GM23338 (cell line): ENCODE data around the gene PCDHGA7. TPM values are rescaled to one million over a fixed set of nuclear protein-coding genes. Genes with fewer than 3 reads are reported as not detected.

Experiments used
- ATAC-seq: fragments of 200-7000 bp; cut with Tn5 transposase; 3 replicates; pipeline ENCODE4 v1.9.1; 2020
- DNase-seq: peaks from one replicate; pipeline ENCODE4 v3.0.0-alpha.2; 2015; ENCODE audit warnings: low spot score
- H2AFZ ChIP-seq: fragments of 200-600 bp; sonication (generic); 2 replicates; pipeline ENCODE4 v1.8.0; 2016; ENCODE audit warnings: antibody characterized with exemption, mild to moderate bottlenecking, moderate library complexity
- H3F3A ChIP-seq: fragments of 200-600 bp; sonication (generic); replicated peaks from 2 replicates; pipeline ENCODE4 v1.8.0; 2017; ENCODE audit warnings: antibody characterized with exemption, mixed run types, low read depth
- H3K27ac ChIP-seq: fragments of 200-600 bp; sonication (generic); 2 replicates; pipeline ENCODE4 v1.6.1; 2016; ENCODE audit warnings: low read depth
- H3K27me3 ChIP-seq: fragments of 200-600 bp; sonication (generic); 2 replicates; pipeline ENCODE4 v1.8.0; 2016; ENCODE audit warnings: mild to moderate bottlenecking, mixed run types, moderate library complexity; ENCODE audit not compliant: insufficient read depth
- H3K36me3 ChIP-seq: fragments of 200-600 bp; sonication (generic); 2 replicates; pipeline ENCODE4 v1.8.0; 2016; ENCODE audit warnings: mild to moderate bottlenecking; ENCODE audit not compliant: insufficient read depth
- H3K4me1 ChIP-seq: fragments of 200-600 bp; sonication (generic); 2 replicates; pipeline ENCODE4 v1.8.0; 2016; ENCODE audit warnings: mild to moderate bottlenecking, moderate library complexity; ENCODE audit not compliant: insufficient read depth
- H3K4me2 ChIP-seq: fragments of 200-600 bp; sonication (generic); 2 replicates; pipeline ENCODE4 v1.7.1; 2017; ENCODE audit warnings: mixed run types
- H3K4me3 ChIP-seq: fragments of 200-600 bp; sonication (generic); 2 replicates; pipeline ENCODE4 v1.6.1; 2016; ENCODE audit warnings: mixed run types
- H3K79me2 ChIP-seq: fragments of 200-600 bp; sonication (generic); replicated peaks from 2 replicates; pipeline ENCODE4 v1.8.0; 2017; ENCODE audit warnings: mild to moderate bottlenecking; ENCODE audit not compliant: insufficient read depth
- H3K9me2 ChIP-seq: fragments of 200-600 bp; sonication (generic); 2 replicates; pipeline ENCODE4 v1.8.0; 2017; ENCODE audit not compliant: insufficient read depth
- H4K20me1 ChIP-seq: fragments of 200-600 bp; sonication (generic); replicated peaks from 2 replicates; pipeline ENCODE4 v1.8.0; 2017; ENCODE audit warnings: mild to moderate bottlenecking; ENCODE audit not compliant: insufficient read depth
- H3K27ac Mint-ChIP-seq: 2 replicates; pipeline ENCODE4 v1.8.0; 2020; ENCODE audit warnings: inconsistent platforms, mild to moderate bottlenecking, moderate library complexity, mixed read lengths
- H3K27me3 Mint-ChIP-seq: 3 replicates; pipeline ENCODE4 v1.8.0; 2022; ENCODE audit warnings: low read depth, mild to moderate bottlenecking, moderate library complexity, mixed read lengths, inconsistent platforms; ENCODE audit not compliant: insufficient read depth, poor library complexity
- H3K36me3 Mint-ChIP-seq: 3 replicates; pipeline ENCODE4 v1.8.0; 2021; ENCODE audit warnings: low read depth, mild to moderate bottlenecking, inconsistent platforms, moderate library complexity, mixed read lengths
- H3K4me1 Mint-ChIP-seq: 3 replicates; pipeline ENCODE4 v1.8.0; 2020; ENCODE audit warnings: mild to moderate bottlenecking, inconsistent platforms, mixed read lengths
- H3K4me3 Mint-ChIP-seq: 3 replicates; pipeline ENCODE4 v1.8.0; 2021; ENCODE audit warnings: moderate library complexity, mild to moderate bottlenecking, inconsistent platforms, mixed read lengths
- H3K9me3 Mint-ChIP-seq: 3 replicates; pipeline ENCODE4 v1.8.0; 2020; ENCODE audit warnings: moderate library complexity, mild to moderate bottlenecking, inconsistent platforms, mixed read lengths
- CREB1 ChIP-seq: fragments of 250-450 bp; sonication (Bioruptor Pico); IDR thresholded peaks from 2 replicates; pipeline ENCODE4 v1.5.0; 2020; ENCODE audit warnings: low read depth, mild to moderate bottlenecking, moderate library complexity
- CTCF ChIP-seq, 2 experiments: fragments of 200-600 bp in 1 of 2; sonication (generic) in 1 of 2; conservative IDR thresholded peaks; 2 replicates each; pipeline versions ENCODE4 v1.5.1 to v1.6.1; 2016 to 2017; ENCODE audit warnings: antibody characterized with exemption in 2 of 2, low read depth in 2 of 2, mild to moderate bottlenecking in 2 of 2, moderate library complexity in 1 of 2
- EZH2 ChIP-seq: fragments of 200-600 bp; sonication (generic); IDR thresholded peaks from one replicate; pipeline ENCODE4 v1.8.0; 2017; ENCODE audit warnings: antibody characterized with exemption, mild to moderate bottlenecking, low read depth; ENCODE audit not compliant: unreplicated experiment
- EZH2phosphoT487 ChIP-seq: fragments of 200-600 bp; sonication (generic); IDR thresholded peaks from one replicate; pipeline ENCODE4 v1.8.1; 2018; ENCODE audit warnings: antibody characterized with exemption; ENCODE audit not compliant: unreplicated experiment
- JUNB ChIP-seq: IDR thresholded peaks from one replicate; pipeline ENCODE4 v1.6.1; 2016; ENCODE audit warnings: antibody characterized with exemption; ENCODE audit not compliant: unreplicated experiment
- NANOG ChIP-seq: IDR thresholded peaks from 2 replicates; pipeline ENCODE4 v1.6.1; 2016; ENCODE audit warnings: antibody characterized with exemption, borderline replicate concordance
- POLR2AphosphoS5 ChIP-seq: IDR thresholded peaks from 2 replicates; pipeline ENCODE4 v1.6.1; 2016; ENCODE audit warnings: antibody characterized with exemption, low read depth
- REST ChIP-seq: IDR thresholded peaks from one replicate; pipeline ENCODE4 v1.6.1; 2018; ENCODE audit warnings: antibody characterized with exemption; ENCODE audit not compliant: unreplicated experiment
- STAT1 ChIP-seq: IDR thresholded peaks from one replicate; pipeline ENCODE4 v1.6.1; 2016; ENCODE audit warnings: antibody characterized with exemption; ENCODE audit not compliant: unreplicated experiment
- ZNF114 ChIP-seq: fragments of 250-450 bp; sonication (Bioruptor Pico); IDR thresholded peaks from 2 replicates; pipeline ENCODE4 v1.5.0; 2020; ENCODE audit warnings: mild to moderate bottlenecking, moderate library complexity
- ZNF331 ChIP-seq: fragments of 250-450 bp; sonication (Bioruptor Pico); IDR thresholded peaks from 2 replicates; pipeline ENCODE4 v1.5.0; 2020; ENCODE audit warnings: low read depth, mild to moderate bottlenecking, moderate library complexity
- long read RNA-seq: library from polyadenylated mRNA; unstranded; transcript quantifications from one replicate; pipeline ENCODE4 v2.0.0, GENCODE V29; 2020; ENCODE audit not compliant: unreplicated experiment
- polyA plus RNA-seq: library from polyadenylated mRNA; unstranded; fragments of >200 nt; fragmentation: Nextera tagmentation; extraction: Ambion mirVana; gene quantifications from 2 replicates; pipeline ENCODE4 v1.2.1, GENCODE V29; 2016
- total RNA-seq: library from RNA; depleted of rRNA; stranded (reverse); fragments of >200 nt; shearing (Covaris generic); gene quantifications from 2 replicates; pipeline ENCODE4 v1.2.3, GENCODE V29; 2014; rRNA removed
- TF ChIP-seq, protein P1 (sequence below): IDR thresholded peaks from 2 replicates; pipeline ENCODE4 v1.6.1; 2016; ENCODE audit warnings: antibody characterized with exemption
- TF ChIP-seq, protein P2 (sequence below): fragments of 250-450 bp; sonication (Bioruptor Pico); IDR thresholded peaks from 2 replicates; pipeline ENCODE4 v1.5.0; 2020; ENCODE audit warnings: mild to moderate bottlenecking, moderate library complexity

PCDHGA7 gene
- 2.9 and 4.4 TPM in 2 replicates for total RNA-seq
- polyA plus RNA-seq = 0.44 and 0.50 TPM in 2 replicates
- long read RNA-seq, partial matches to known transcripts = 0 of 1 reads
- long read RNA-seq, other reads (novel, unspliced or antisense) = 0 of 1 reads

GRCh38 chr5:141382469-141383294 is at the start of gene PCDHGA7:
Gene PCDHGA7 (plus strand): TSS chr5:141382742. CDS start chr5:141382900, 158 bp downstream.
- H3K4me3 Mint-ChIP-seq = peak within 1 kb of the TSS; percentile 85
- Histone ChIP-seq H3K4me2 (no peak within 1 kb of the TSS), H2AFZ (no peak within 1 kb of the TSS), H3K4me1 (no peaks in the 10 kb centered on the region), H3K9me2 (no peaks in the 10 kb centered on the region), H3F3A (no peaks in the 10 kb centered on the region), H3K79me2 (no peaks in the 10 kb centered on the region), H3K27me3 (no peaks in the 10 kb centered on the region), H3K27ac (no peak within 1 kb of the TSS), H3K4me3 (no peak within 1 kb of the TSS), H3K36me3 (no peaks in the 10 kb centered on the region), H4K20me1 (no peaks in the 10 kb centered on the region)
- H3K4me1 Mint-ChIP-seq = no peaks in the 10 kb centered on the region
- peaks cover 44% of the 10 kb centered on the region for H3K36me3 Mint-ChIP-seq
- H3K27me3 Mint-ChIP-seq = peaks cover 10% of the 10 kb centered on the region
- TF ChIP-seq STAT1 (no peak), REST (no peak), POLR2AphosphoS5 (no peak), ZNF331 (no peak), CTCF (conservative IDR thresholded peaks at IDR 0.05; ENCODE audit: low read depth in 2 of 2) (no peak), JUNB (no peak), CREB1 (CRISPR knock-in tag) (no peak), EZH2 (no peak), NANOG (no peak), EZH2phosphoT487 (no peak), ZNF114 (CRISPR knock-in tag) (no peak)
- TF ChIP-seq, protein P1, sequence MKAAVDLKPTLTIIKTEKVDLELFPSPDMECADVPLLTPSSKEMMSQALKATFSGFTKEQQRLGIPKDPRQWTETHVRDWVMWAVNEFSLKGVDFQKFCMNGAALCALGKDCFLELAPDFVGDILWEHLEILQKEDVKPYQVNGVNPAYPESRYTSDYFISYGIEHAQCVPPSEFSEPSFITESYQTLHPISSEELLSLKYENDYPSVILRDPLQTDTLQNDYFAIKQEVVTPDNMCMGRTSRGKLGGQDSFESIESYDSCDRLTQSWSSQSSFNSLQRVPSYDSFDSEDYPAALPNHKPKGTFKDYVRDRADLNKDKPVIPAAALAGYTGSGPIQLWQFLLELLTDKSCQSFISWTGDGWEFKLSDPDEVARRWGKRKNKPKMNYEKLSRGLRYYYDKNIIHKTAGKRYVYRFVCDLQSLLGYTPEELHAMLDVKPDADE = no peak
- TF ChIP-seq, protein P2, sequence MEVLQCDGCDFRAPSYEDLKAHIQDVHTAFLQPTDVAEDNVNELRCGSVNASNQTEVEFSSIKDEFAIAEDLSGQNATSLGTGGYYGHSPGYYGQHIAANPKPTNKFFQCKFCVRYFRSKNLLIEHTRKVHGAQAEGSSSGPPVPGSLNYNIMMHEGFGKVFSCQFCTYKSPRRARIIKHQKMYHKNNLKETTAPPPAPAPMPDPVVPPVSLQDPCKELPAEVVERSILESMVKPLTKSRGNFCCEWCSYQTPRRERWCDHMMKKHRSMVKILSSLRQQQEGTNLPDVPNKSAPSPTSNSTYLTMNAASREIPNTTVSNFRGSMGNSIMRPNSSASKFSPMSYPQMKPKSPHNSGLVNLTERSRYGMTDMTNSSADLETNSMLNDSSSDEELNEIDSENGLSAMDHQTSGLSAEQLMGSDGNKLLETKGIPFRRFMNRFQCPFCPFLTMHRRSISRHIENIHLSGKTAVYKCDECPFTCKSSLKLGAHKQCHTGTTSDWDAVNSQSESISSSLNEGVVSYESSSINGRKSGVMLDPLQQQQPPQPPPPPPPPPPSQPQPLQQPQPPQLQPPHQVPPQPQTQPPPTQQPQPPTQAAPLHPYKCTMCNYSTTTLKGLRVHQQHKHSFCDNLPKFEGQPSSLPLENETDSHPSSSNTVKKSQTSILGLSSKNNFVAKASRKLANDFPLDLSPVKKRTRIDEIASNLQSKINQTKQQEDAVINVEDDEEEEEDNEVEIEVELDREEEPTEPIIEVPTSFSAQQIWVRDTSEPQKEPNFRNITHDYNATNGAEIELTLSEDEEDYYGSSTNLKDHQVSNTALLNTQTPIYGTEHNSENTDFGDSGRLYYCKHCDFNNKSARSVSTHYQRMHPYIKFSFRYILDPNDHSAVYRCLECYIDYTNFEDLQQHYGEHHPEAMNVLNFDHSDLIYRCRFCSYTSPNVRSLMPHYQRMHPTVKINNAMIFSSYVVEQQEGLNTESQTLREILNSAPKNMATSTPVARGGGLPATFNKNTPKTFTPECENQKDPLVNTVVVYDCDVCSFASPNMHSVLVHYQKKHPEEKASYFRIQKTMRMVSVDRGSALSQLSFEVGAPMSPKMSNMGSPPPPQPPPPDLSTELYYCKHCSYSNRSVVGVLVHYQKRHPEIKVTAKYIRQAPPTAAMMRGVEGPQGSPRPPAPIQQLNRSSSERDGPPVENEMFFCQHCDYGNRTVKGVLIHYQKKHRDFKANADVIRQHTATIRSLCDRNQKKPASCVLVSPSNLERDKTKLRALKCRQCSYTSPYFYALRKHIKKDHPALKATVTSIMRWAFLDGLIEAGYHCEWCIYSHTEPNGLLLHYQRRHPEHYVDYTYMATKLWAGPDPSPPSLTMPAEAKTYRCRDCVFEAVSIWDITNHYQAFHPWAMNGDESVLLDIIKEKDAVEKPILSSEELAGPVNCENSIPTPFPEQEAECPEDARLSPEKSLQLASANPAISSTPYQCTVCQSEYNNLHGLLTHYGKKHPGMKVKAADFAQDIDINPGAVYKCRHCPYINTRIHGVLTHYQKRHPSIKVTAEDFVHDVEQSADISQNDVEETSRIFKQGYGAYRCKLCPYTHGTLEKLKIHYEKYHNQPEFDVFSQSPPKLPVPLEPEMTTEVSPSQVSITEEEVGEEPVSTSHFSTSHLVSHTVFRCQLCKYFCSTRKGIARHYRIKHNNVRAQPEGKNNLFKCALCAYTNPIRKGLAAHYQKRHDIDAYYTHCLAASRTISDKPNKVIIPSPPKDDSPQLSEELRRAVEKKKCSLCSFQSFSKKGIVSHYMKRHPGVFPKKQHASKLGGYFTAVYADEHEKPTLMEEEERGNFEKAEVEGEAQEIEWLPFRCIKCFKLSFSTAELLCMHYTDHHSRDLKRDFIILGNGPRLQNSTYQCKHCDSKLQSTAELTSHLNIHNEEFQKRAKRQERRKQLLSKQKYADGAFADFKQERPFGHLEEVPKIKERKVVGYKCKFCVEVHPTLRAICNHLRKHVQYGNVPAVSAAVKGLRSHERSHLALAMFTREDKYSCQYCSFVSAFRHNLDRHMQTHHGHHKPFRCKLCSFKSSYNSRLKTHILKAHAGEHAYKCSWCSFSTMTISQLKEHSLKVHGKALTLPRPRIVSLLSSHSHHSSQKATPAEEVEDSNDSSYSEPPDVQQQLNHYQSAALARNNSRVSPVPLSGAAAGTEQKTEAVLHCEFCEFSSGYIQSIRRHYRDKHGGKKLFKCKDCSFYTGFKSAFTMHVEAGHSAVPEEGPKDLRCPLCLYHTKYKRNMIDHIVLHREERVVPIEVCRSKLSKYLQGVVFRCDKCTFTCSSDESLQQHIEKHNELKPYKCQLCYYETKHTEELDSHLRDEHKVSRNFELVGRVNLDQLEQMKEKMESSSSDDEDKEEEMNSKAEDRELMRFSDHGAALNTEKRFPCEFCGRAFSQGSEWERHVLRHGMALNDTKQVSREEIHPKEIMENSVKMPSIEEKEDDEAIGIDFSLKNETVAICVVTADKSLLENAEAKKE (CRISPR knock-in tag) = no peak
- no peak for DNase-seq
- ATAC-seq = peak; percentile 73
- H3K9me3 Mint-ChIP-seq = peaks cover 58% of the 10 kb centered on the region
- H3K27ac Mint-ChIP-seq = peak within 1 kb of the TSS; percentile 90
